Measurements from ENCODE around the gene ALDH3B2.

ALDH3B2 gene

DNA sequence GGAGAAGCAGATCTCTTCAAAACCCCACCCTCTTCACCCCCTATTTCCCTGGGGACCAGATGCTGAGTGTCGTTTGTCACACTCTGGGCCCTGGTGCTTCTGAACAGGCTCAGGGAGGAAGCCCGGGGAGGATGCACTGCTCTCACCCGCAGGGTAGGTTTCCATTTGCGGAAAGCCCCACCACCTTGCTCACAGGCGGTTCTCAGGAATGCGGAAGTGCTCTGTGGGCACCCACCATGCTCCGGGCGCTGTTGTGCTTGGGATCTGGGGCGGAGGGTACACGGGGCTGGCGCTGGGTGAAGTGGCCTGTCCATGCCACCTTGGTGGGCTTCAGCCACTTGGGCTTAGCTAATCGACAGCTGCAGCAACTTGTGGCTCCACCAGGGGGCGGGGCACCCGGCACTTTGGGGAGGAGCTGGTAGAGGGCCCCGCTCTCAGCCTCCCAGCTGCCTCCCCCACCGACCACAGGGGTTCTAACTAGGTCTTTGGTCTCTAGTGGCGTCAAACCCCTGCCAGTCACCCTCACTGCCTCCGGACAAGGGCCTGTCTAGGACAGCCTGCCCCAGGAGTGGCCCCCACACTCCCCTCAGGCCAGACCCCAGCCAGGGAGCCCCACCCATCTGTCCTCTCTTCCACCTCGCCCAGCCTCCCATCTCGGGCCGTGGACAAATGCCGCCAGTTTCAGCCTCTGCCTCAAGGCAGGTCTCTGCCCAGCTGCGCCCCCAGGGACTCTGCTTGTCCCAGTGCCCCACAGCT is 60.3 kb downstream of the ALDH3B2 start:
- peak; percentile 97 for DNase-seq (ENCODE audit: low spot score)

DNA sequence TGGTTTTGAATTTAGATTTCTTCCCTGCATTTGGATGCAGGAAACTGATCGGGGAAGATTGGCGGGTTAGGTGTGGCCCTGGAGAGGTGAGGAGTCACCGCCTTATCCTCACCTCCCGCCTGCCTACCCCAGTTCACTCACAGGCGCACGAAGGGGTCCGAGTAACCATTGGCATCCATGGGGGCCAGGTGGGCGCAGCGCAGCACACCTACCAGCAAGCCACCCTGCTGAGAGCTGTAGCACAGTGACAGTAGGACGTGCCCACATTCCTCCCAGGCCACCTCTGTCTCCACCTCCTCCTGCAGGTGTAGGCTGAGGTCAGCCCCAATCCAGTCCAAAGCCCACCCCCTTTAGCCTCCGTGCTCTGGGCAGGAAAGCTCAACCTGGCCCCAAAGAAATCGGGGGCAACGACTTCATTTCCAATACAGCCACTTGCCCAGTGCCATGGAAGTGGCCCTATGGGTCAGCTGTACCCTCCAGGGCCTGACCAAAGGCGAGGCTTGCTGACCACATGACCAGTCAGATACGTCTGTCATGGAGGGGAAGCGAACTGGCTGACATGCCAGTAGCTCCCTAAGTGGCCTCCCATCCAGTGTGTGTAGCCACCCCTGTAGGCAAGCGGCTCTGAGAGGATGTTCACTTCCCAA is 61.0 kb downstream of the ALDH3B2 start:
- DNase-seq (ENCODE audit: low spot score) = no peak

DNA sequence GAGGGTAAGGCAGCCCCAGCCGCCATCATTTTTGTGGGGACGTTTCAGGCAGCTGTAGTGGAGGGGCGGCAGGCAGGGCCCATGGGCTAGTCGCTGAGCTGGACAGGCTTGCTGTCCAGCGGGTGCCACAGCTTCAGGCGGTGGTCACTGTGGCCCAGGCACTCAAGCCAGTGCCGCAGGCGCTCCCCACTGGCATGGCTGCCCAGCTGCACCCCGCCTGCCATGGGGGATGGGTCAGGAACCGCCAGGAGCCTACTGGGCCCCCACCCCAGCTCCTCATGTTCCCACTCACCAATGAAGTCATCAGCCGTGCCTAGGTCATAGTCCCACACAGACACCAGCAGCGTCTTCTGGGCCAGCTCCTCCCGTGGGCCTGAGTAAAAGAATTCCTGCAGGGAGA is 61.7 kb downstream of the ALDH3B2 start:
- no peak for DNase-seq (ENCODE audit: low spot score)
